A673 (cell line): Measurements from ENCODE around the gene BRSK2. TPM values are rescaled to one million over a fixed set of nuclear protein-coding genes. Genes with fewer than 3 reads are reported as not detected.

ENCODE experiments used
- BruUV-seq: library from RNA; stranded (reverse); fragments of 400-500 nt; replicated peaks from 2 replicates; lab custom pipeline; 2021; lab: Mats Ljungman, UMichigan
- CTCF ChIA-PET: fragments of 300-600 bp; sonication (Branson Sonifier 250); formaldehyde crosslinking; loops from one replicate; lab custom pipeline; 2022; ENCODE audit warnings: antibody characterized with exemption; lab: Charles Lee
- POLR2A ChIA-PET: fragments of 300-600 bp; sonication (Branson Sonifier 250); formaldehyde crosslinking; loops from one replicate; lab custom pipeline; 2022; ENCODE audit warnings: antibody characterized with exemption; ENCODE audit not compliant: low non-redundant PET; lab: Charles Lee
- DNase-seq: peaks from one replicate; pipeline ENCODE4 v3.0.0-alpha.2; 2015; ENCODE audit warnings: low spot score
- H3K27ac ChIP-seq: fragments of 200-600 bp; sonication (generic); 2 replicates; pipeline ENCODE4 v1.5.1; 2016; ENCODE audit warnings: mixed run types, low read depth, mild to moderate bottlenecking, mixed read lengths, antibody characterized with exemption, low read length; ENCODE audit not compliant: poor library complexity, severe bottlenecking
- H3K27me3 ChIP-seq: fragments of 200-600 bp; sonication (generic); replicated peaks from 2 replicates; pipeline ENCODE4 v1.6.1; 2017; ENCODE audit warnings: mixed run types, low read depth, mild to moderate bottlenecking, mixed read lengths, antibody characterized with exemption, low read length; ENCODE audit not compliant: insufficient read depth, poor library complexity
- H3K36me3 ChIP-seq: fragments of 200-600 bp; sonication (generic); 2 replicates; pipeline ENCODE4 v1.6.1; 2016; ENCODE audit warnings: mixed run types, mild to moderate bottlenecking, mixed read lengths, antibody characterized with exemption, low read length; ENCODE audit not compliant: insufficient read depth, poor library complexity, severe bottlenecking
- H3K4me1 ChIP-seq: fragments of 200-600 bp; sonication (generic); 2 replicates; pipeline ENCODE4 v1.6.1; 2017; ENCODE audit warnings: mixed run types, mild to moderate bottlenecking, mixed read lengths, antibody characterized with exemption, low read length; ENCODE audit not compliant: insufficient read depth, poor library complexity, severe bottlenecking
- H3K4me3 ChIP-seq: fragments of 200-600 bp; sonication (generic); 2 replicates; pipeline ENCODE4 v1.5.1; 2016; ENCODE audit warnings: low read depth, mixed run types, mild to moderate bottlenecking, mixed read lengths, low read length; ENCODE audit not compliant: poor library complexity, severe bottlenecking
- H3K9me3 ChIP-seq: fragments of 200-600 bp; sonication (generic); 2 replicates; pipeline ENCODE4 v1.6.1; 2016; ENCODE audit warnings: mixed run types, low read depth, mild to moderate bottlenecking, mixed read lengths, antibody characterized with exemption, low read length; ENCODE audit not compliant: poor library complexity, severe bottlenecking
- CTCF ChIP-seq: fragments of 300-800, 200-600 bp; sonication (generic); conservative IDR thresholded peaks from 2 replicates; pipeline ENCODE4 v1.5.1; 2017; ENCODE audit warnings: low read depth, mild to moderate bottlenecking, antibody characterized with exemption, low read length, moderate library complexity, mixed read lengths
- EZH2 ChIP-seq: fragments of 200-600 bp; sonication (generic); IDR thresholded peaks from 2 replicates; pipeline ENCODE4 v1.6.1; 2017; ENCODE audit warnings: borderline replicate concordance, low read depth, mild to moderate bottlenecking, mixed read lengths, antibody characterized with exemption, low read length; ENCODE audit not compliant: poor library complexity, severe bottlenecking
- intact Hi-C: fragments of 100-400 bp; cut with micrococcal nuclease; formaldehyde crosslinking; loops from one replicate; pipeline ENCODE4 v1.10.0; 2022; ENCODE audit not compliant: unreplicated experiment
- total RNA-seq: library from RNA; stranded (reverse); gene quantifications from 2 replicates; pipeline ENCODE4 v1.2.3, GENCODE V29; 2021

Gene BRSK2
- total RNA-seq, 1 experiment from 2014 or later: 2.2 TPM

GRCh38 chr11:1404461-1405185 is 14.9 kb downstream of the BRSK2 start:
- H3K27ac ChIP-seq: no peak overlapping the region
- BruUV-seq: no TSS peak
- DNase-seq: no peak
- ChIA-PET POLR2A (no interaction called here), CTCF (no interaction called here)
- H3K4me1 ChIP-seq: no peaks in the 10 kb centered on the region
- H3K4me3 ChIP-seq: no peak overlapping the region
- TF ChIP-seq CTCF: no peak
- TF ChIP-seq EZH2: no peak
- intact Hi-C loops: no loop called here
- H3K9me3 ChIP-seq: no peaks in the 10 kb centered on the region
- H3K27me3 ChIP-seq: no peaks in the 10 kb centered on the region
- no peaks in the 10 kb centered on the region for H3K36me3 ChIP-seq

GRCh38 chr11:1405186-1406020 is 15.7 kb downstream of the BRSK2 start:
- Histone ChIP-seq H3K4me3 (no peak overlapping the region), H3K27ac (no peak overlapping the region), H3K4me1 (no peaks in the 10 kb centered on the region), H3K36me3 (no peaks in the 10 kb centered on the region), H3K27me3 (no peaks in the 10 kb centered on the region), H3K9me3 (no peaks in the 10 kb centered on the region)
- BruUV-seq: no TSS peak
- intact Hi-C loops: no loop called here
- ChIA-PET POLR2A (no interaction called here), CTCF (no interaction called here)
- TF ChIP-seq EZH2: no peak
- TF ChIP-seq CTCF: no peak
- no peak for DNase-seq

DNA sequence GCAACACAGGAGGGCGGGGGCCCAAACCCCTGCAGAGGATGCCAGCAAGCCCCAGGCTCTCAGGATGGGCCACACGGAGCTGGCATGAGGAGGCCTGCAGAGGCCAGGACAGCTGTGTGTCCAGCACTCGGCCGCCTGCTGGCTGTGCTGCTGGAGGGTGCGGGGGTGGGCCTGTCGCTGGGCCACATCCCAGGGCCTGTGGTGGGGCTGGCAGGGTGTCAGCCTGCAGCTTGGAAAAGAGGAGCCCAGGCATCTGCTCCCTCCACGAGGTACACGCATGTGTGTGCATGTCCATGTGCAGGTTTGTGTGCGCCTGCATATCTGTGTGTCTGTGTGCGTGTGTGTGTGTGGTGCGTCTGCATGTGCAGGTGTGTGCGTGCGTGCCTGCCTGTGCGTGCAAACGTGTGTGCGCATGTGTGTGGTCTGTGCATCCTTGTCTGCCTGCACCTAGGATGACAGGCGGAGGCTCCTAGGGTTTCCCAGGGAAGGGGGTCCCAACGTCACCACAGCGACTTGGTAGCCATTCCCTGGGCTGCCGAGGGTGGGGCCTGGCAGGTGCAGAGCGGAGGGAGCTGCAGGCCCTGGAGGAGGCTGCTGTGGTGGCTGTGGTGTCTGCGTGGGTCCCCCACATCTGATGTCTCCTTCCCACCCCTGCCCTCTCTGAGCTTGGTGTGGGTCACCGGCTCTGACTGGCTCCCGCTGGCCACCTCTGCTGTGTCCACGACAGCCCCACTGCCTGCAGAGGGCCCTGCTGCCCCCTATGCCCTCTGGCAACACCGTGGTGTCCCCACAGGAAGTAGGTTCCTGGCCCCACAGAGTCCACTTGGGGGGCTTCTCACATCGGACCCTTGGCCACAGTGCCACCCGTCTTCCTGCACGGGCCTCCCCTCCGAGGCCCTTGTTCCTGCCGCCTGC is 17.1 kb downstream of the BRSK2 start:
- no peaks in the 10 kb centered on the region for H3K4me1 ChIP-seq
- H3K9me3 ChIP-seq: no peaks in the 10 kb centered on the region
- DNase-seq: no peak
- H3K4me3 ChIP-seq: no peak overlapping the region
- H3K36me3 ChIP-seq: no peaks in the 10 kb centered on the region
- no peaks in the 10 kb centered on the region for H3K27me3 ChIP-seq
- no TSS peak for BruUV-seq
- ChIA-PET CTCF (no interaction called here), POLR2A (no interaction called here)
- intact Hi-C loops: no loop called here
- no peak overlapping the region for H3K27ac ChIP-seq
- TF ChIP-seq EZH2: no peak
- no peak for TF ChIP-seq CTCF
